ENCODE results near the gene AKAP8L. TPM values are rescaled to one million over a fixed set of nuclear protein-coding genes. Genes with fewer than 3 reads are reported as not detected.

Gene AKAP8L
- polyA plus RNA-seq, 1 of the 3 experiments (the other 2 are of a cell fraction) = 44.7 TPM

DNA sequence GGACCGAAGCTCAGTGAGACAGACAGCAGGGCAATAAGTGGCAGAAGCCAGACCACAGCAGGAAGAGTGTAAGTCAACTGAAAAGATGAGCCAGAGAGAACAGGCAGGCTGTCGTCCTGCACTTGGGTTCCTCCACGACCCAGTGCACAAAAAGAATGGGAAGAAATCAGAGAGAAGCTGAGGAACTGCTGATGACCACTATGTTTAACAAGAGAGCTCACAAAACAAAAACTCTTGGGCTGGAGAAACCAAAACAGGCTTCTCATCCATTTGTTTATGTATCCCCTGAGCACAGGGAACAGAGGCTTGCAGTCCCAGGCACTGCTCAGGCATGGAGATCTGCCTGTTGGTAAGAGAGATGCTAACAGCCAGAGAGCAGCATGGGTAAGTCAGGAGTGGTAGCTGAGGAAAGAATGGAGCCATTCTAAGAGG lies 14.0 kb downstream of the AKAP8L start:
- Histone ChIP-seq H3K27me3 (ENCODE audit: insufficient read depth) (no peaks in the 10 kb centered on the region), H3K4me3 (ENCODE audit: low read depth in 2 of 2, low read length in 1 of 2) (no peak overlapping the region), H3K4me2 (no peak overlapping the region), H3K27ac (ENCODE audit: low read depth in 2 of 2, low read length in 1 of 2) (no peak overlapping the region), H3K9ac (no peak overlapping the region), H3K4me1 (ENCODE audit: control insufficient read depth in 1 of 2, insufficient read depth in 2 of 2, low read depth in 1 of 2, low read length in 1 of 2) (peaks cover 0 to 2% of the 10 kb centered on the region in 2 experiments; a peak in 2 of 4 replicates), H3F3A (replicated peaks; ENCODE audit: insufficient read depth) (no peaks in the 10 kb centered on the region), H3K9me2 (no peaks in the 10 kb centered on the region), H3K9me3 (no peaks in the 10 kb centered on the region), H3K36me3 (replicated peaks in 1 of 2; ENCODE audit: control insufficient read depth in 1 of 2, insufficient read depth in 2 of 2, low read length in 1 of 2) (peaks cover 10 to 48% of the 10 kb centered on the region in 2 experiments), H4K20me1 (ENCODE audit: insufficient read depth) (peaks cover 87% of the 10 kb centered on the region), H3K79me2 (ENCODE audit: insufficient read depth) (peaks cover 84% of the 10 kb centered on the region), H2AFZ (ENCODE audit: low read depth) (no peak overlapping the region)
- CTCF ChIA-PET = interaction anchor here (0.8 to 4.5 kb wide), 3 partner anchors 14 to 313 kb away, joined by 3 to 19 read pairs (median 5); partner anchors contain the start of gene AKAP8L
- WGBS (ENCODE audit: low lambda C conversion rate) = 89% methylated on average over 3 of the region's 3 CpGs
- POLR2A ChIA-PET = no interaction called here
- no peak for DNase-seq
- TF ChIP-seq, protein P1, sequence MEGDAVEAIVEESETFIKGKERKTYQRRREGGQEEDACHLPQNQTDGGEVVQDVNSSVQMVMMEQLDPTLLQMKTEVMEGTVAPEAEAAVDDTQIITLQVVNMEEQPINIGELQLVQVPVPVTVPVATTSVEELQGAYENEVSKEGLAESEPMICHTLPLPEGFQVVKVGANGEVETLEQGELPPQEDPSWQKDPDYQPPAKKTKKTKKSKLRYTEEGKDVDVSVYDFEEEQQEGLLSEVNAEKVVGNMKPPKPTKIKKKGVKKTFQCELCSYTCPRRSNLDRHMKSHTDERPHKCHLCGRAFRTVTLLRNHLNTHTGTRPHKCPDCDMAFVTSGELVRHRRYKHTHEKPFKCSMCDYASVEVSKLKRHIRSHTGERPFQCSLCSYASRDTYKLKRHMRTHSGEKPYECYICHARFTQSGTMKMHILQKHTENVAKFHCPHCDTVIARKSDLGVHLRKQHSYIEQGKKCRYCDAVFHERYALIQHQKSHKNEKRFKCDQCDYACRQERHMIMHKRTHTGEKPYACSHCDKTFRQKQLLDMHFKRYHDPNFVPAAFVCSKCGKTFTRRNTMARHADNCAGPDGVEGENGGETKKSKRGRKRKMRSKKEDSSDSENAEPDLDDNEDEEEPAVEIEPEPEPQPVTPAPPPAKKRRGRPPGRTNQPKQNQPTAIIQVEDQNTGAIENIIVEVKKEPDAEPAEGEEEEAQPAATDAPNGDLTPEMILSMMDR (IDR thresholded peaks at IDR 0.05) = no peak
- TF ChIP-seq RXRA (IDR thresholded peaks at IDR 0.05; ENCODE audit: borderline replicate concordance, low read depth) (no peak), TEAD4 (IDR thresholded peaks at IDR 0.05; ENCODE audit: borderline replicate concordance, insufficient read depth) (no peak), CHD2 (IDR thresholded peaks at IDR 0.05; ENCODE audit: low read length, partially characterized antibody) (no peak), YY1 (IDR thresholded peaks at IDR 0.05; ENCODE audit: low read depth) (no peak)
- TF ChIP-seq, protein P2, sequence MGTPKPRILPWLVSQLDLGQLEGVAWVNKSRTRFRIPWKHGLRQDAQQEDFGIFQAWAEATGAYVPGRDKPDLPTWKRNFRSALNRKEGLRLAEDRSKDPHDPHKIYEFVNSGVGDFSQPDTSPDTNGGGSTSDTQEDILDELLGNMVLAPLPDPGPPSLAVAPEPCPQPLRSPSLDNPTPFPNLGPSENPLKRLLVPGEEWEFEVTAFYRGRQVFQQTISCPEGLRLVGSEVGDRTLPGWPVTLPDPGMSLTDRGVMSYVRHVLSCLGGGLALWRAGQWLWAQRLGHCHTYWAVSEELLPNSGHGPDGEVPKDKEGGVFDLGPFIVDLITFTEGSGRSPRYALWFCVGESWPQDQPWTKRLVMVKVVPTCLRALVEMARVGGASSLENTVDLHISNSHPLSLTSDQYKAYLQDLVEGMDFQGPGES (IDR thresholded peaks at IDR 0.05; ENCODE audit: low read depth, low read length) = no peak
- TF ChIP-seq, protein P3, sequence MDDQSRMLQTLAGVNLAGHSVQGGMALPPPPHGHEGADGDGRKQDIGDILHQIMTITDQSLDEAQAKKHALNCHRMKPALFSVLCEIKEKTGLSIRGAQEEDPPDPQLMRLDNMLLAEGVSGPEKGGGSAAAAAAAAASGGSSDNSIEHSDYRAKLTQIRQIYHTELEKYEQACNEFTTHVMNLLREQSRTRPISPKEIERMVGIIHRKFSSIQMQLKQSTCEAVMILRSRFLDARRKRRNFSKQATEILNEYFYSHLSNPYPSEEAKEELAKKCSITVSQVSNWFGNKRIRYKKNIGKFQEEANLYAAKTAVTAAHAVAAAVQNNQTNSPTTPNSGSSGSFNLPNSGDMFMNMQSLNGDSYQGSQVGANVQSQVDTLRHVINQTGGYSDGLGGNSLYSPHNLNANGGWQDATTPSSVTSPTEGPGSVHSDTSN (IDR thresholded peaks at IDR 0.05) = no peak

DNA sequence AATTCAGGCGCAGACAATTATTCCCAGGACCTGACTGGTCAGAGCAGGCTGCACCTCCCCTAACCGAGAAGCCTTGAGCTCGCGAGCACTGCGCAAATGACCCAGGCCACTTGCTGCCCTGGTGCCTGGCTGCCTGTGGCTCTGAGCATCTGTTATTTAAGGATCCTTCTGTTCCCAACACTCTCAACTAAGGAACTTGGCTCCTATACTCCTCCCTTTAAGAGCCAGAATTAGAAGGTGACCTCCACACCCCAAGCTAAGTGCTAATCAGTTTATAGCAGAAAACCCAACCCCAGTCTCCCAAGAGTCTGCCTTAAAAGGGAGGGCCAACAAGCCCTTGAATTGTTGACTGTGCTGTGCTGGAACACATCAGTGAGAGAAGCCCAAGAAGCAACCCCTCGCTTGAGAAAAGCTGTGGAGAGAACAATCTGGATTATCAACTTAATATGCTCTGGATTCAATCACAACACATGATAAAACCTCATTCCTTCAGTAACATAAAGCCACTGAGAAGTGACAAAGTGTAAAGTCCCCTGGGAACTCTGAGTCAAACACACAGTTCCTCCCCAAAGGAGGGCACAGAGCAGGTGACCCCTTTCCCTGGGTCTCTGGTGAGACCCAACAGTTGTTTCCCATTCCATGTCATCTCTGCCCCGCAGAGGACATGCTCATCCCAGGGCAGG lies 14.6 kb downstream of the AKAP8L start:
- POLR2A ChIA-PET = no interaction called here
- H3F3A ChIP-seq (replicated peaks; ENCODE audit: insufficient read depth) = no peaks in the 10 kb centered on the region
- CTCF ChIA-PET = interaction anchor here (1.1 to 4.5 kb wide), 2 partner anchors 15 to 24 kb away, joined by 5 to 19 read pairs; partner anchors contain the start of gene AKAP8L
- 95% methylated on average over 3 of the region's 7 CpGs for WGBS (ENCODE audit: low lambda C conversion rate)
- H3K79me2 ChIP-seq (ENCODE audit: insufficient read depth) = peaks cover 79% of the 10 kb centered on the region
- H4K20me1 ChIP-seq (ENCODE audit: insufficient read depth) = peaks cover 82% of the 10 kb centered on the region
- no peak overlapping the region for H3K27ac ChIP-seq (ENCODE audit: low read depth in 2 of 2, low read length in 1 of 2)
- H3K9ac ChIP-seq = no peak overlapping the region
- no peak overlapping the region for H2AFZ ChIP-seq (ENCODE audit: low read depth)
- H3K4me1 ChIP-seq (ENCODE audit: control insufficient read depth in 1 of 2, insufficient read depth in 2 of 2, low read depth in 1 of 2, low read length in 1 of 2) = peaks cover 0 to 2% of the 10 kb centered on the region in 2 experiments; a peak in 2 of 4 replicates
- H3K9me2 ChIP-seq = no peaks in the 10 kb centered on the region
- H3K4me3 ChIP-seq (ENCODE audit: low read depth in 2 of 2, low read length in 1 of 2) = no peak overlapping the region
- H3K9me3 ChIP-seq = no peaks in the 10 kb centered on the region
- TF ChIP-seq YY1 (IDR thresholded peaks at IDR 0.05; ENCODE audit: low read depth) (no peak), RXRA (IDR thresholded peaks at IDR 0.05; ENCODE audit: borderline replicate concordance, low read depth) (no peak), TEAD4 (IDR thresholded peaks at IDR 0.05; ENCODE audit: borderline replicate concordance, insufficient read depth) (no peak), SIN3A (IDR thresholded peaks at IDR 0.05; ENCODE audit: borderline replicate concordance, low read depth, low read length) (no peak), RCOR1 (IDR thresholded peaks at IDR 0.05; ENCODE audit: low read length) (no peak), GABPA (IDR thresholded peaks at IDR 0.05; ENCODE audit: low read depth) (no peak), TCF12 (IDR thresholded peaks at IDR 0.05) (no peak), RAD21 (IDR thresholded peaks at IDR 0.05; ENCODE audit: low read length) (no peak)
- TF ChIP-seq, protein P3 (IDR thresholded peaks at IDR 0.05) = no peak
- TF ChIP-seq, protein P1 (IDR thresholded peaks at IDR 0.05) = no peak
- H3K36me3 ChIP-seq (replicated peaks in 1 of 2; ENCODE audit: control insufficient read depth in 1 of 2, insufficient read depth in 2 of 2, low read length in 1 of 2) = peaks cover 8 to 48% of the 10 kb centered on the region in 2 experiments
- no peak overlapping the region for H3K4me2 ChIP-seq
- H3K27me3 ChIP-seq (ENCODE audit: insufficient read depth) = no peaks in the 10 kb centered on the region
- DNase-seq = no peak

All from SK-N-SH (cell line).